ENCODE measurements around the gene MYCBP2.

The MYCBP2 gene

GRCh38 chr13:77274126-77274525 lies 52.8 kb downstream of the MYCBP2 start:
- H3K79me2 ChIP-seq (ENCODE audit: low read length), result peaks cover 34% of the 10 kb centered on the region
- H3K36me3 ChIP-seq (replicated peaks; ENCODE audit: insufficient read depth, low read length), result peaks cover 5% of the 10 kb centered on the region; the same call in 1 of the 2 replicates

GRCh38 chr13:77269141-77269540 lies 57.8 kb downstream of the MYCBP2 start:
- Histone ChIP-seq H3K36me3 (replicated peaks; ENCODE audit: insufficient read depth, low read length) (peaks cover 9% of the 10 kb centered on the region; the same call in 1 of the 2 replicates), H3K4me2 (ENCODE audit: low read depth, low read length) (no peak overlapping the region), H3K27ac (ENCODE audit: low read length) (no peak overlapping the region), H3K4me3 (ENCODE audit: low read length) (no peak overlapping the region), H3F3A (ENCODE audit: insufficient read depth, low read length) (no peaks in the 10 kb centered on the region), H3K9me3 (replicated peaks; ENCODE audit: insufficient read depth, low read length) (no peaks in the 10 kb centered on the region), H3K4me1 (ENCODE audit: low read length) (no peaks in the 10 kb centered on the region), H4K20me1 (ENCODE audit: insufficient read depth, low read length) (no peaks in the 10 kb centered on the region), H3K9ac (ENCODE audit: low read length) (no peak overlapping the region), H3K27me3 (replicated peaks; ENCODE audit: insufficient read depth, low read length) (no peaks in the 10 kb centered on the region), H3K79me2 (ENCODE audit: low read length) (0 out of 2 replicates have a peak, but pooled peaks cover 4% of the 10 kb centered on the region), H3K9me2 (replicated peaks; ENCODE audit: insufficient read depth, low read length) (no peaks in the 10 kb centered on the region), H2AFZ (ENCODE audit: low read length) (no peak overlapping the region)
- TF ChIP-seq EZH2phosphoT487 (IDR thresholded peaks at IDR 0.05; ENCODE audit: low read length) (no peak), CTCF (IDR thresholded peaks at IDR 0.05; ENCODE audit: low read length) (no peak), EZH2 (optimal IDR thresholded peaks at IDR 0.05; ENCODE audit: low read depth, low read length) (no peak)
- DNase-seq, result no peak

More at GRCh38 chr13:77274126-77274525, 52.8 kb downstream of the MYCBP2 start:
- H3K4me1 ChIP-seq (ENCODE audit: low read length), result no peaks in the 10 kb centered on the region
- H3K9ac ChIP-seq (ENCODE audit: low read length), result no peak overlapping the region
- TF ChIP-seq CTCF (IDR thresholded peaks at IDR 0.05; ENCODE audit: low read length) (peak; percentile 10; the same call in 1 of the 2 replicates), EZH2 (optimal IDR thresholded peaks at IDR 0.05; ENCODE audit: low read depth, low read length) (no peak), EZH2phosphoT487 (IDR thresholded peaks at IDR 0.05; ENCODE audit: low read length) (no peak)
- H3K9me2 ChIP-seq (replicated peaks; ENCODE audit: insufficient read depth, low read length), result no peaks in the 10 kb centered on the region
- H3K27ac ChIP-seq (ENCODE audit: low read length), result no peak overlapping the region
- no peaks in the 10 kb centered on the region for H4K20me1 ChIP-seq (ENCODE audit: insufficient read depth, low read length)
- no peaks in the 10 kb centered on the region for H3K9me3 ChIP-seq (replicated peaks; ENCODE audit: insufficient read depth, low read length)
- no peak overlapping the region for H3K4me3 ChIP-seq (ENCODE audit: low read length)
- no peaks in the 10 kb centered on the region for H3K27me3 ChIP-seq (replicated peaks; ENCODE audit: insufficient read depth, low read length)
- H2AFZ ChIP-seq (ENCODE audit: low read length), result no peak overlapping the region
- DNase-seq, result no peak
- H3K4me2 ChIP-seq (ENCODE audit: low read depth, low read length), result no peak overlapping the region
- no peaks in the 10 kb centered on the region for H3F3A ChIP-seq (ENCODE audit: insufficient read depth, low read length)

GRCh38 chr13:77267362-77267761 lies 59.5 kb downstream of the MYCBP2 start:
- no peaks in the 10 kb centered on the region for H3K9me2 ChIP-seq (replicated peaks; ENCODE audit: insufficient read depth, low read length)
- H3K79me2 ChIP-seq (ENCODE audit: low read length), result 0 out of 2 replicates have a peak, but pooled peaks cover 4% of the 10 kb centered on the region
- H4K20me1 ChIP-seq (ENCODE audit: insufficient read depth, low read length), result no peaks in the 10 kb centered on the region
- H2AFZ ChIP-seq (ENCODE audit: low read length), result no peak overlapping the region
- peaks cover 4% of the 10 kb centered on the region; the same call in 1 of the 2 replicates for H3K36me3 ChIP-seq (replicated peaks; ENCODE audit: insufficient read depth, low read length)
- no peak overlapping the region for H3K4me2 ChIP-seq (ENCODE audit: low read depth, low read length)
- H3K27me3 ChIP-seq (replicated peaks; ENCODE audit: insufficient read depth, low read length), result no peaks in the 10 kb centered on the region
- no peak overlapping the region for H3K4me3 ChIP-seq (ENCODE audit: low read length)
- no peak overlapping the region for H3K27ac ChIP-seq (ENCODE audit: low read length)
- H3F3A ChIP-seq (ENCODE audit: insufficient read depth, low read length), result no peaks in the 10 kb centered on the region
- no peak for DNase-seq
- no peaks in the 10 kb centered on the region for H3K9me3 ChIP-seq (replicated peaks; ENCODE audit: insufficient read depth, low read length)
- no peak for TF ChIP-seq EZH2 (optimal IDR thresholded peaks at IDR 0.05; ENCODE audit: low read depth, low read length)
- no peak for TF ChIP-seq CTCF (IDR thresholded peaks at IDR 0.05; ENCODE audit: low read length)
- no peak for TF ChIP-seq EZH2phosphoT487 (IDR thresholded peaks at IDR 0.05; ENCODE audit: low read length)
- H3K4me1 ChIP-seq (ENCODE audit: low read length), result no peaks in the 10 kb centered on the region
- H3K9ac ChIP-seq (ENCODE audit: low read length), result no peak overlapping the region

All from MM.1S (cell line).